ENCODE measurements around the gene TMEM98. TPM values are rescaled to one million over a fixed set of nuclear protein-coding genes. Genes with fewer than 3 reads are reported as not detected.

TMEM98 gene
- total and polyA plus RNA-seq, 2 of the 8 experiments (the other 6 are each of a cell fraction or from before 2014, with no cell fraction given) = 86.1 to 232 TPM

GRCh38 chr17:32992321-32993033 lies 64.5 kb downstream of the TMEM98 start (continued):
- TF ChIP-seq, protein P1, sequence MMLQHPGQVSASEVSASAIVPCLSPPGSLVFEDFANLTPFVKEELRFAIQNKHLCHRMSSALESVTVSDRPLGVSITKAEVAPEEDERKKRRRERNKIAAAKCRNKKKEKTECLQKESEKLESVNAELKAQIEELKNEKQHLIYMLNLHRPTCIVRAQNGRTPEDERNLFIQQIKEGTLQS (IDR thresholded peaks at IDR 0.05; ENCODE audit: insufficient read depth, low read depth, low read length) = no peak
- no peak for TF ChIP-seq CEBPB (IDR thresholded peaks at IDR 0.05; ENCODE audit: low read depth, low read length)
